NCI-H1105 treated with DMSO at 0.1 percent for 48 hours (cell line): ENCODE measurements around the gene DISC1.
"Not testable (repeated sequence)": the region's sequence is repeated elsewhere in the genome, so short reads cannot be mapped to it uniquely, and the experiment has no call there.

Experiments used
- DNase-seq: peaks from one replicate; lab custom pipeline; 2025; lab: John Stamatoyannopoulos, UW

The DISC1 gene

GRCh38 chr1:231959225-231959884 lies 332.8 kb downstream of the DISC1 start:
- DNase-seq: no peak

GRCh38 chr1:231961801-231962200 lies 335.2 kb downstream of the DISC1 start:
- peak; percentile 53 for DNase-seq

GRCh38 chr1:231962636-231963035 lies 336.0 kb downstream of the DISC1 start:
- no peak for DNase-seq

- DNase-seq: no peak
These were observed 337.7 kb downstream of the DISC1 start for GRCh38 chr1:231964241-231964640.

GRCh38 chr1:231964961-231965360 lies 338.4 kb downstream of the DISC1 start:
- DNase-seq: no peak

- DNase-seq: no peak
These were observed 339.0 kb downstream of the DISC1 start for GRCh38 chr1:231965615-231966014.

- no peak for DNase-seq
These were observed 340.4 kb downstream of the DISC1 start for GRCh38 chr1:231966983-231967382.

- DNase-seq: peak; percentile 76
These were observed 342.5 kb downstream of the DISC1 start for GRCh38 chr1:231969076-231969475.

- DNase-seq: not testable (repeated sequence)
These were observed 343.2 kb downstream of the DISC1 start for GRCh38 chr1:231969761-231970160.

GRCh38 chr1:231970684-231971083 lies 344.1 kb downstream of the DISC1 start:
- no peak for DNase-seq

- DNase-seq: no peak
These were observed 345.0 kb downstream of the DISC1 start for GRCh38 chr1:231971397-231972110.

- no peak for DNase-seq
These were observed 345.5 kb downstream of the DISC1 start for GRCh38 chr1:231972111-231972445.

GRCh38 chr1:231973830-231974229 lies 347.2 kb downstream of the DISC1 start:
- DNase-seq: no peak

- no peak for DNase-seq
These were observed 349.6 kb downstream of the DISC1 start for GRCh38 chr1:231976231-231976630.

GRCh38 chr1:231981675-231982074 lies 355.1 kb downstream of the DISC1 start:
- no peak for DNase-seq

GRCh38 chr1:231982871-231983587 lies 356.4 kb downstream of the DISC1 start:
- DNase-seq: no peak

- DNase-seq: no peak
These were observed 357.1 kb downstream of the DISC1 start for GRCh38 chr1:231983588-231984193.

GRCh38 chr1:231985296-231986023 lies 358.9 kb downstream of the DISC1 start:
- DNase-seq: no peak

- no peak for DNase-seq
These were observed 360.2 kb downstream of the DISC1 start for GRCh38 chr1:231986631-231987336.

- DNase-seq: no peak
These were observed 363.8 kb downstream of the DISC1 start for GRCh38 chr1:231990388-231990787.

GRCh38 chr1:231991231-231991630 lies 364.6 kb downstream of the DISC1 start:
- DNase-seq: no peak
